Activated gamma-delta T cell treated with Interleukin-2 at 50 U/mL for 16 hours (primary cell): ENCODE measurements around the gene IFITM10.

ENCODE experiments used
- DNase-seq: peaks from one replicate; pipeline ENCODE4 v3.0.0-alpha.2; 2020

IFITM10 gene

DNA sequence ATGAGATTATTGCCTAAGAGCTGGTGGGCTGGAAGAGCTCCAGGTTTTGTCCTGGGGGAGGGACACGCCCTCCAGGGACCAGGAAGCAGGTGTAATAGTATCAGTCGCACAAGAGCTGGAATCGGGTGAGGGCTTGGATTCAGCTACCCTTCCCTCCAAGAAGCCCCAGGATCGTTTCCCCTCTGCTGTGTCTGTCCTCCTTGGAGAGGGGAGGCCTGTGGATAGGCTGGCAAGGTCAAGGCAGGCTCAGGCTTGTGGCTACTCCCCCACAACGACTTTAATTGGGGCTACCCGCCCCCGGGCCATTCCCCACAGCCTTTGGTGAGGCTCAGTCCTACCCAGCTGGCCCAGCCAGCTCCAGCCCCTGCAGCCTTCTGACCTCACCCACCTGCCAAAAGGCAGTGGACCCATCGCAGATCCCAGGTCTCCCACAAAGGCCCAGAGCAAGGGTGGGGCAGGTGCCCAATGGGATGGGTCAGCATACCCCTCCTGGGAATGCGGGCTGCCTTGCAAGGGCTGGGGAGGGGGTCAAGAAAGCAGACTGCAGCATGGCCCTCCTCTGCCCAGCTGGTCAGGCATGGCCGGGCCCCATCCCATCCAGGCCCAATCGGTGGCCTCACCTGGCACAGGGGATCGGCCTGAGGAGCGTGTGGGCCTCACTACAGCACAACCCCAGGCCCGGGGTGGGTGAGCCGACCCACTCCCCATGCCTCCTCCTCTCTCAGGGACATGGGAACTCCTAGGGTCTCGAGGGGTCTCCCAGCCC lies 12.3 kb upstream of the IFITM10 start:
- no peak for DNase-seq

DNA sequence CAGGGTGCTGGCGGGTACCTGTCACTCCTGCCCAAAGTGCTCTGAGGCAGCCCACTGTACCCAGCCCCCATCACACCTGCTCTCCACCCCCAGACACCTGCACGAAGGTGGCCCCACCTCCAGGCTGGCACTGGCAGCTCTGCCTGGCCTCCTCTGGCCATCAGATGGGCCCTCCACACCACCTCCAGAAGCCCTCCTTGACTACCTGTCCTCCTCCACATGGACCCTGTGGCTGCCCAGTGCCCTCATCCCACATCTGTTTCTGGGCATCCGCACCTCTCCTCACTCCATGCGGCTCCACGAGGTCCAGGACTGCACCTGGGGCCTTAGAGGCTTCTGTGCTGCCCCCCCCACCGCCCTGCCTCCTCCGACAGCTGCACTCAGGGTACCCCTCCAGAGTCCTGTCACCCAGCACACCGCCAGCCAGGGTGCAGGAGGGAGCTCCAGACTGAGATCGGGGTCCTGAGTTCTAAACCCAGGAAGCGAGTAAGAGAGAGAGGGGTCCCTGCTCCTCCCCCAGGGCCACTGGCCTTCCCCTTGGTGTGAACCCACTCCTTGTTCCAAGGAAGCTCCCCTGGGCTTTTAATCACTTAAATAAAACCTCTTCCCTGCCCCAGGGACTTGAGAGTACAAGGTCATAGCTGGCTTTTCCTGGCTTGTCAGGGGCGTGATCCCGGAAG lies 11.6 kb upstream of the IFITM10 start:
- DNase-seq, result no peak

DNA sequence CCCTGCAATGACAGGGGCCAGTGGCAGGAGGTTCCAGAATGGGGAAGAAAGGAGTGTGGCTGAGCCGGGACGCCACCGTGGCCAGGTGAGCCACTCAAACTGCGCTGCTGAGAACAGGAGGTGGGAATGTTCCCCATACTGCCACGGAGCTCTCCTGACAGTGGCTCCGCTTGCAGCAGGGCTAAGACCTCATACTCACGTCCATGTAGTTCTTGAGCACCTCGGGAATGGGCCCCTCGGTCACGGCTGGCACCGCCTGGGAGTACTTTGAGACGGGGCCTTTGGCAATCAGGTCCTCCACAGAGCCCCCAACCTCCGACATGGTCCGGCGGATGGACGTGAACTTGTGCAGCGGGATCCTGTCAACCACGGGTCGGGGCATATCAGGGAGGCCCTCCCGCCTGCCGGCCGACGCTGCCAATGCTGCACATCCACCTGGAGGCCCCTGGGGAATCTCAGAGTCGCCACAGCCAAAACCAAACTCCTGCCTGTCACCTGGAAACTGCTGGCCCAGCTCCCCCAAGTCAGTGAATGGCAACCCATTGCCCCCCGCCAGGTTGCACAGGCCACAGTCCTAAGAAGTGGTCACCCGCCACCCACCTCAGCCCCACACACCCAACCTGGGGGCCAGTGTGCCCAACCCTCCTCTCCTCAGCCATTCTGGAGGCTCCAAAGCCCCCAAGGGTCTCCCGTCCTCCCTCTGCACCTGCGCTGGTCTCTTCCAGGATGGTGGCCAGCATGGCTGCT lies 10.9 kb upstream of the IFITM10 start:
- no peak for DNase-seq

DNA sequence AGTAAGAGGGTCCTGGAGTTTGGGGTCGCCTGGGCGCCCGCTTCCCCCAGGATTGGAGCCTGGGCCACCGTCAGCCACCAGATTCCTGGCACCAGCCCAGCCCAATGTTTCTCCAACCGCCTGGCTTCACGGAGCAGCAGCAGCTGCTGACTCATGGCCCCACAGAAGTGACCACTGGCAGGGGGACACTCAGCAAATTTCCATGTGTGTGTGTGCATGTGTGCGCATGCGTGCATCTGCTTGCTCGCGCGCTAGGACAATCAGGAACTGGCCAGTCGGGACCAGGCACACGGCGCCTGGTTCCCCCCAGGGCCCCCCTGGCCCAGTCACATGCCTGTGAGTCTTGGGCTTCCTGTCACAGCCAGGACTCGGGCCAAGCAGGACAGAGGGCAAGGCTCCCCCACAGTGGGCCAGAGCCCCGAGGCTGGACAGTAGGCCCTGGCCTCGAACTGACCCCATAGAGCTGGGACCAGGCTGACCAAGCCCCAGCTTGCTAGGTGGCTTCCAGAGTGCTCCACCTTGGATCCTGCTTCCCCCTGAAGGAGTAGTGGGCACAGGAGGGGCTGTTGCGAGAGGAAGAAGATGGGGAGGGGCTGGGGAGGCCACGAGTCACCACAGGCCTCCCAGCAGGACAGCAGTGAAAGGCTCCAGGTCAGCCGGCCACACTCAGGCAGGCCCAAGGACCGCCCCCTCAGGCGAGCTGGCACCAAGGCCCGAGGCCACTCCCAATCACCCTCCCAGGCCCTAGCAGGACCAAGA lies 10.1 kb upstream of the IFITM10 start:
- no peak for DNase-seq

DNA sequence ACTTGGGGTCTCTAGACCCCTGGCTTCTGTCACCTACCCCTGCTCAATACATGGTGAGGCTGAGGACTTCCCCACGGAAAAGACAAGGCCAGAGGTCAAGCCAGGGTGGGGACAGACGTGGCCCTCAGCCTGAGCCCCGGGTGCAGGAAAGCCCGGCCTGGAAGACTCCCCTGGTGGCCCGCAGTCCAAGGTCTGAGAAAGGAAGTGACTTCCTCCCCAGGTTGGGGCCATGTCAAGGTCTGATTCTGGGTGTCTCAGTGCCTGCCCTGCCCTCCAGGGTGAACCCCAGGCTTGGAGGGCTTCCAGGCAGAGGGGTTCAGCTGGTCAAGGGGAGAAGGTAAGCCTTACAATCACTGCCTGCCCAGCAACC lies 9.4 kb upstream of the IFITM10 start:
- DNase-seq, result no peak

DNA sequence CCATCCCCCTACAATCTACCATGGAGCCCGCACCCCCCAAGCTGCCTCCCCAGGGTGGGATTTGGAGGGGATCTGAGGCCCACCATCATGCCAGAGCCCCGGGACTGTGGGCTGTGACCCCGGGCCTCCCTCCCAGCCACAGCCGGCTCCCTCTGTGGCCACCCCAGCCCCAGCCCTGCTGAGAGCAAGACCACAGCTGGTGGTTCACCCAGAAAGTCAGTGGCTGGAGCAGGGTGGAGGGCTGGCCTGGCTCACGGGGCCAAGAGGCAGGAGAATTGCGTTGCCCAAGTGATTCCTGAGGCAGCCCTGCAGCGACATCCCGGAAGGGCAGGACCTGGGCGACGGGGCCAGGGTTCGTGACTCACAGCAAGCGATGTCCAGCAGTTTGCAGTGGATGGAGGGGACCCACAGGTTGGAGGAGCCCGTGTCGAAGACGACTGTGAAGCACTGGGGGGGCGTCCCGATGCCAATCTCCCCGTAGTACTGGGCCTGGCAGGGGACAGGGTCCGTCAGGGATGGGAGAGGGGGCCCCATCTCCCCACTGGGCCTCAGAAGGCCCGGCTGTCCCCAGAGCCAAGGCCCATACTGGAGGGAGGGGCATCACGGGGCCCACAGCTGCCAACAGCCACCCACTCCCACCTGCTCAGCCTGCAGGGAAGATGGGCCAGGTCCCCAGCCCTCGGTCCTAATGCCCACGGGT lies 8.9 kb upstream of the IFITM10 start:
- DNase-seq, result no peak

DNA sequence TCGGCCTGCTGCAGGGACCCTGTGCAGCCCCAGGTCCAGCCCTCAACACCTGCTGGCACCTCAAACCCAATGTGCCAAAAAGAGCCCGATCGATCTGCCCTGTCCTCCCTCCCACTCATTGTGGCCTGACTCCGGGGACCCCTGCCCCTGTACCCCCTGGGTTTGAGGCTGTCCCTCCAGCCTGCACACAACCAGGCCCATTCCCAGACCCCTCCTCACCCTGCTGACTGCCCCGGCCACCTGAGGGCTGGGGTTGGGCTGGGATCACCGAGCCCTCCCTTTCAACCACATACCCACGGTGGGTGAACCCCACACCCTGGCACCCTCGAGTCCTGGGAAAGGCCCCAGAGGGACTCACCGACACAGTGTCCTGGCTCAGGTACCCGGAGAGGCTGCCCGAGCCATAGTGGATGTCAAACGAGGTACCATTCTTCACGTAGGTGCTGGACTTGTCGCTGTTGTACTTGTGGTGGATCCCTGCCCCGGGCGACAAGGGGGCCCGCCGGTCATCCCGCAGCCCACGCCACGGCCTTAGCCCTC lies 8.3 kb upstream of the IFITM10 start:
- no peak for DNase-seq

DNA sequence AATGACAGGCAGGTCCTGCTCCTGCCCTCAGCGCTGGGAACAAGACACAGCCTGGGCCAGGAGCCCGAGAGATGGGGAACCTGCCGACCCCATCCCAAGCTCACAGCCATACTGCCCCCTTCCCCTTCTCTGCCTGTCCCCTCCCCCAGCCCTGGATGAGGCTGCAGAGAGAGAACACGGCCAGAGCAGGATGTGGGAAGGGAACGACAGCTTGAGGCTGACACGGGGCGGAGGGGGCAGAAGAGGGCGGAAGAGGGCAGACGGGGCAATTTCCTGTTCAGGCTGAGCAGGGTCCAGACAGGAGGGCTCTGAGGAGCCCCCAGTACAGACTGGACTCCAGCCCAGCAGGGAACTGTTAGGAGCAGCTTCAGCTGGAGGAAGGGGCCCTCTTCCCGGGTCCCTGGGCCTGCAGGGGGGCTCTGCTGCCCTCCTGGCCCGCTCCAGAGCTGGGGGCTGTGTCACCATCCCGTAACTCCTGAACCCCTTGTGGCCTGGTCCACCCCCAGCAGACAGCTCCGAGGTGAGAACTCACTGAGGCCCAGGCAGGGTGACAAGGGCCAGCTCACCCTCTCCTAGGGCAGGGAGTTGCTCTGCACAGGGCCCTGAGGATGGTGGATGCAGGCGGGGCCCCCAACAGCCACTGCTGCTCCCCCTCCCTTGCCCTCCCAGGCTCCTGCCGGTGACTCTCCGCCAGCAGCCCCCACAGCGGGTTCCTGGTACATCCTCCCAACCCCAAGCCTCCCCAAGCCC lies 7.6 kb upstream of the IFITM10 start:
- DNase-seq, result peak; percentile 71

DNA sequence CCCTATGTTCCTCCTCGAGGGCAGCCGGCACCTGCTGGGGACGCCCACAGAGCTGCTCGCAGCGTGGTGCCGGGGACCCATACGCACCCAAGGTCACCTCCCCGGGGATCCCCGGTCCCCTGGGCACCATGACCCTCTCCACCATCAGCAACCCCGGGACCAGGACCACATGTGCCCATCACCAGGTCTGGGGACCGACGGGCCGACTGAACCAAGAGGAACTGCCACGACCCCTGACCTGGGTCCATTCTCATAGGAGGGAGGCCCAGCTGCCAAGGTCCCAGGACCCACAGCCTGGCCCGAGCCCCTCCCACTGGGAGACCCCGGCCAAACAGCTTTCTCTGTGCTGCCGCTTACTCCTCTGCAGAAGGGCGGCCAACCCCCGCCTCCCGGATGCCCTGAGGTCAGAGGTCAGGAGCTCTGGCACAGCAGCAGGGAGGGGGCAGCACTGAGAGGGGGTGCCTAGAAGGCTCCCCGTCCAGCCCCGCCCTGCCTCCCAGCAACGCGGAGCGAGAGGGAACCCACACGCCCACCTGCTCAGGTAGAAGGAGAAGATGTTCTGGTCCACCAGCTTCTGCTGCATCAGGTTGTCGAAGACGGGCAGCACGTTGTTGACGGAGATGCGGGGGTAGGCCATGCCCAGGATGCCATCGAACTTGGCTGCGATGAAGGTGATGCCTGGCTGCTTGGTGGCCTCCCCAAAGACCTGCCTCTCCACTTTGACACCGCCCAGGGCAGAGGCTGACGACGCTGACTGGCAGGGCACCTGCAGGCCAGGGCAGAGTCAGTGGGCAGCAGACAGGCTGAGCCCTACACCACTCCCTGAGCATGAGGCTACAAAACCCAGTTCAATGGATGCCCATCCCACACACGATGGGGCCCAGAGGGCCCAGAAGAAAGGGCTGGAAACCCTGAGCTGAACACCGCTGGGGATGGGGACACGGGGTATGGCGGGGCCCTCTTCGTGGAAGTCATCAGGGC lies 6.7 kb upstream of the IFITM10 start:
- DNase-seq, result no peak

DNA sequence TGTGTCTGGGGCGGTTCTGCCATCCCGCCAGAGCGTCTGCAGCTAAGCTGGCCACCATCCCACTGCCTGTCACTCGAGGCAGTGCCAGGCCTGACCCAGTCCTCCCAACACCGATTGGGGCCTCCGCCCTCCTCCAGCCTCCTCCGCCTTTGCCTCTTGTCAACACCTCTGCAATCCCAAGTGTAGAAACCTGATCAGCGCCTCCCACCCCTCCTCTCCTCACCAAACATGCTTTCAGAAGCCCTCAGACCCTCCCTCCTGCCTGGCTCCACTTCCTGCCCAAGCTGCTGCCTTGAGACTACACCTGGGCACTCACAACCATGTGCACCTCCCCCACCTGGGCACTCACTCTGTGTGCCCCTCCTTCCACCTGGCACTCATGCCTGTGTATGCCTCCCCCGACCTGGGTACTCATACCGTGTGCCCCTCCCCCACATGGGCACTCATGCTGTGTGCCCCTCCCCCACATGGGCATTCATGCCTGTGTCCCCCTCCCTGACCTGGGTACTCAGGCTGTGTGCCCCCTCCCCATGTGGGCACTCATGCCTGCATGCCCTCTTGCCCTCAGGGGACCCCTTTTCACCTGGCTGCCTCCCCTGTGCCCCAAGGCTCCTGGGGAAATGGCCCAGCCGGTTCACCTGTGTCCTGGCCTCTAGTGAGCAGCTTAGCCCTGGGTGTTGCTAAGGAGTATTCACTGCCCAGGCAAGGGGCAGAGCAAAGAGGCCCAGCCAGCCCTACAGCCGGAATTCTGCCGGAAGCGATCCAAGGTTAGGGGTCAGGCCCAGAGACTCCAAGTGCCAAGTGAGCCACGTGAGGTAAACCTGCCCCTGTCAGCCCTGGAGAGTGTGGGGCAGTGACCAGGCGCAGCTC lies 5.5 kb upstream of the IFITM10 start:
- no peak for DNase-seq

DNA sequence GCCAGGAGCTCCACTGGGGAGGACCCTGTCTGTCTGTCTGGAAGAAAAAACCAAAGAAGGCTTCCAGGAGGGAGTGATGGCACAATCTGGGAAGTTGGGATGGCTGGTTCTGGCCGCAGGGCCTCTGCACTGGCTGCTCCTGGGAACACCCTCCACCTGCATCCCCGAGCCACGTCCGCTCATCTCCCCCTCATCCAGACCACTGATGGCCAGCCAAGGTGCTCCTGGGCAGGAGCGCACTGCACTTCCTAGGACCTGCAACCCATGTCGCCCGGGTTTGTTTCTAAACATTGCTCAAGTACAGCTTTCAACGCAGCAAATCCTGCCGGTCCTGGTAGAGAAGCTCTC lies 4.9 kb upstream of the IFITM10 start:
- no peak for DNase-seq

DNA sequence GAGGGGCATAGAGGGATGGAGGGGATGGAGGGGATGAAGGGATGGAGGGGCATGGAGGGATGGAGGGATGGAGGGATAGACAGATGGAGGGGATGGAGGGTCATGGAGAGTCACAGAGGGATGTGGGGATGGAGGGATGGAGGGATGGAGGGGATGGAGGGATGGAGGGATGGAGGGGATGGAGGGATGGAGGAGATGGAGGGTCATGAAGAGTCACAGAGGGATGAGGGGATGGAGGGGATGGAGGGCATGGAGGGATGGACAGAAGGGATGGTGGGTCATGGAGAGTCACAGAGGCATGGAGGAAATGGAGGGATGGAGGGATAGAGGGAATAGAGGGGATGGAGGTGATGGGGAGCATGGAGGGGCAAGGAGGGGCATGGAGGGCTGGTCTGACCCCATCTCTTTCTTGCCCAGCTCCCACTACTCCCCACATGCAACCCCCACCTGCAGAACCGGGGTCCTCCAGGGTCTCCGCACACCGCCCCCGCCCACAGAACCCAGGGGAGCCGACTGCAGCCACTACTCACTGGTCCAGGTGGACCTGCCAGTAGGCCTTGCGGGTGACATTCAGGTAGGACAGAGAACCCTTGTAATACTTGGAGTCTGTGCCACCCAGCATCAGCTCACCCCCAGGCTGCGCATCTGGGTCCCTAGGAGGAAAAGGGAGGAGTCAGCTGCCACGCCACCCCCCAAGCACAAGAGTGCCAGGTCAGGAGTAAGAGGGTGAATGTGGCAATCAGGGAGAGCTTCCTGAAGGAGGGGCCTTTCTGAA lies 4.2 kb upstream of the IFITM10 start:
- DNase-seq, result no peak

DNA sequence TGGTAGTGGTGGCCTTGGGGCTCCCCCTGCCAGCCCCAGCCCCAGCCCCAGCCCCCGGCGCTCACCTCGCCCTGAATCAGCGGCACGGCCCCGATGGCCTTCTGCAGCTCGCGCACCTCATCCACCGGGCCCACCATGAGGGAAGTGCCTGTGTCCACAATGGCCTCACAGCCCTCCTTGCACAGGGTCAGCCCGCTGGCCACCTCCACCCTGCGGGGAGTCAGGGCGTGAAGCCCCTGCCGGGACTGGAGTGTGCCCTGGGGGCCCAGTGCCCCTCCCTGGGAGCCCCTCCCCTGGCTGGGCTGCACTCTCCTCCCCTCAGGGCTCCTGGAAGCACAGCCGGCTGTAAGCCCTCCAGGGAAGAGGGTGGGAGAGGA lies 3.5 kb upstream of the IFITM10 start:
- DNase-seq, result no peak

DNA sequence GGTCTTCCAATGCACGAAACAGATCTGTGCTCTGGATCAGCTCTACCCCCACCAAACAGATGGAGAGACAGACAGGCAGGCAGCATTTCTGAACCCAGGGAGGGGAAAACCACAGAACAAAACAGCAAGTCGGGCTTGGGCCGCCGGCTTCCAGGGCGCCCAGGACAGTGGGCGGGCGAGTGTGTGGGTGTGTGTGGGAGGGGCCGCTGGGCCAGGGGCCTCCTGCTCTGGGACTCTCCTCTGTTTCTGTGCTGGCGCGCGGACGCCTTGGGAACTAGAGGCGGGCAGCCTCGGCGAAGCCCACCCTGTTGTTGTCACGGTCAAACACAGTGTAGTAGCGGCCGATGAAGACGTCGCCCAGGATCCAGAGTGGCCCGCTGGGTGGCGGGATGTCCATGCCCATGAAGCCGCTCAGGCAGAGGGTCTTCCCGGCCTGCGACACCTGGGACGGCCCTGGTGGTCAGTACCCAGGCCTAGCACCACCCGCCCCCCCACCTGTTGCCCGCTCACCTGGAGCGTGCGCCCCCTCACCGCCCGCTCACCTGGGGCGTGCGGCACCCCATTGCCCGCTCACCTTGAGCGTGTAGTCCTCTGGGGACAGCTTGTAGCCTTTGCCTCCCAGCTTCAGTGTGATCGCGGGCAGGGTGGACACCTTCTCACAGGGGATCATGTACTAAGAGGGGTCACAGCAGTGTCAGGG lies 3.0 kb upstream of the IFITM10 start:
- no peak for DNase-seq

DNA sequence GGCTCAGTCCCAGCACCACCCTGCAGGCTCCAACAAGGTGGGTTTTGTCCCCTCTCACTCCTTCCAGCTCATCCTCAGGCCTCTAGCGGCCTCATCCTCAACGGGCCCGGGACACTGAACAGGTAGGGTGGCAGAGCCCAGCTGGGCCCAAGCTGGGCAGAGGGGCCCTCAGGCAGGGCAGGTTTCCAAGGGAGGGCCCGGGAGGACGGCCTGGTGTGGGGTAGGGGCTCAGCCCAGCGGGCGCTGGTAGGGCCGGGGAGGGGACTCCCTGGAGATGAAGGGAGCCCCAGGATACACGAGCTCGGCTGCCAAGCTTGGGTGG lies 2.5 kb upstream of the IFITM10 start:
- DNase-seq, result no peak

DNA sequence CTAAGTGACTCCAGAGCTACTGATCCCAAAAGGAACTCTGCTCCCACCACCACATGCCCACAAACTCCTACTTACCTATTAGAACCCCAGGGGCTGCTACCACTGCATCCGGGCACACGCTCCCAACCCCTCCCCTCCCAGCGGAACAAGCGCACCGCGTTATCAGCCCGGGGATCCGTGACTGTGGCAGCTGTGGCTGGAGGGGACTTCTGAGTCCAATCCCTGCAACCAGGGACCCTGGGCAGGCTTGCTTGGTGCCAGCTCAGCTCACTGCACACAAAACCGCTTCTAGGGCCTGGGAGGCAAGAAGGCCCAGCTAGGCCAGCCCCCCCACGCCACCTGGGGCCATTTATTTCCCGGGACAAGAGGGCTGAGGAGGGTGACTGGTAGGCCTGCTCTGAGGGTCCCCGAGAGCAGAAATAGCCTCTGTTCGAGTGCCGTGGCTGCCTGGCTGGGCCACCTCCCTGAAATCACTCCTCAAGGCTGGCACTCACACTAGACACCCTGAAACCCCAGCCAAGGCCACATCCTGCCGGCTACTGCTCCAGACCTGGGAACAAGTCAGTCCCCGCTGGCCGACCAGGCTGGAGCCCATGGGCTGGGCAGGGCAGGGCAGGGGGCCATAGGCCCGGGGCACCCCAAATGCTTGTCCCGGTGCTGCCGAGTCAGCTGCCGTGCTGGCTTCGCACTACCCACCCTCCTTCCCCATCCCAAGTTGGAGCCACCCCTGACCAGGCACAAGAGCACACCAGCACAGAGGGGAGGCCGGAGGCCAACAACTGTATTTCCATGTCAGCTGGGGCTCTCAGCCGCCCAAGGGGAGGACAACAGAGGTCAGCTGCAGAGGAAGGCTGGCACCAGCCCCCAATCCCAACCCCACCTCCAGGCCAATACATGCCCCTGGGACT lies 1.9 kb upstream of the IFITM10 start:
- no peak for DNase-seq

DNA sequence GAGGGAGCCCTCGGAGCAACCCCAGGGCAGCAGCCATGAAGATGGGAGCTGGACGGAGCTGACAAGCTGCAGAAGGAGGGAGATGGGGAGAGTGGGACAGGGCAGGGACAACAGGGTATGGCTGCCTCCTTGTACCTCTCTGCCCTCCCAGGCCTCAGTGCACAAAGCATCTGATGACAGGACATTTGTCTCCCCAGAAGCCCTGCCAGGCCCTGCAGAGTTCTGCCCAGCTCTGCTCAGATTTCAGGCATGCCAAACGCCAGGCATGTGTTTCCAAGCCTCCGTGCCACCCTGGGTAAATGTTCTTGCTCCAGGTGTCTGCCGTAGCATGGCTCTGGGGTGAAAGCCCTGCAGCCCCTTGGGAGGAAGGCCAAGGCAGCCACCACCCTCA lies 1.1 kb upstream of the IFITM10 start:
- DNase-seq, result no peak
